HG02973 (cell line): ENCODE results near the gene ZNF428.
"Not testable (repeated sequence)": the region's sequence is repeated elsewhere in the genome, so short reads cannot be mapped to it uniquely, and the experiment has no call there.

Experiments used
- ATAC-seq: cut with Tn5 transposase; IDR thresholded peaks from one replicate; pipeline ENCODE4 v1.9.1; 2021; ENCODE audit warnings: moderate library complexity; ENCODE audit not compliant: unreplicated experiment

The ZNF428 gene

DNA sequence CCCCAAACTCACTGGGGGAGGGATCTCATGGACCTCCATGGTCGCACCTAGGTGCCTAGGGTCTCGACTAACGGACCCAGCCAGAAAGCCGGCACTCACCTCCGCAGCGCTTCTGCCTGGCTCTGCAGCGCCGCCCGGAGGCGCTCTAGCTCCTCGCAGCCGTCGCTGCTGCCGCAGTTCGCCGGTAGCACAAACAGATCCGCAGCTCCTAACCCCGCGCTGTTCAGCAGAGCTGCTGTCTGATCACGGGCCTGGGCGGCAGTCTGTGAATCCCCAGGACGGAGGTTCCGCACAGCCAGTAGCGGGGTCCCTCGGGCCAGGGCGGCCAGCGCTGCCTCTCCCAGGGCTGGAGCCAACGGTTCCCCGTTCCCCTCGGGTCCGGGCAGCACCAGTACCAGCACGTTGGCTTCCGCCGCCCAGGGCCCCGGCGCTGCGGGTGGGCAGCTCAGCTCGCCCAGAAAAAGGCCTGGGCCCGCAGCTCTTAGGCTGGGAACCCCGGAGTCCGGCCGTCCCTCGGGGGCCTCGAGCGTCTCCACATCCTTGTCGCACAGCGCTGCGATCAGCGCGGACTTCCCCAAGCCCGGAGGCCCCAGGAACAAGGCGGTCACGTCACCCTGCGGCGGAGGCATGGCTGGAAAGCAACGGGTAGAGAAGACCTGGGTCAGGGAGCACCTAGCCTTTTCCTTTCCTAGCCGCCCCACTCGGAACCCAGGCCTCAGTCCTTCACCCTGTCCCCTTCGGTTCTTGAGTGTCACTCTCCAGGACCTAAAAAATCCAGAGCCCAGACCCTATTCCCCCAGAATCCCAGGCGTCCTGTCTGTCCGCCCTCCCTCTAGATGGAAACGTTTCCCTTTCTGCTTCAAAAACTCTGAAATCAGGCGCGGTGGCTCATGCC lies 24.5 kb downstream of the ZNF428 start:
- peak; percentile 28 for ATAC-seq

DNA sequence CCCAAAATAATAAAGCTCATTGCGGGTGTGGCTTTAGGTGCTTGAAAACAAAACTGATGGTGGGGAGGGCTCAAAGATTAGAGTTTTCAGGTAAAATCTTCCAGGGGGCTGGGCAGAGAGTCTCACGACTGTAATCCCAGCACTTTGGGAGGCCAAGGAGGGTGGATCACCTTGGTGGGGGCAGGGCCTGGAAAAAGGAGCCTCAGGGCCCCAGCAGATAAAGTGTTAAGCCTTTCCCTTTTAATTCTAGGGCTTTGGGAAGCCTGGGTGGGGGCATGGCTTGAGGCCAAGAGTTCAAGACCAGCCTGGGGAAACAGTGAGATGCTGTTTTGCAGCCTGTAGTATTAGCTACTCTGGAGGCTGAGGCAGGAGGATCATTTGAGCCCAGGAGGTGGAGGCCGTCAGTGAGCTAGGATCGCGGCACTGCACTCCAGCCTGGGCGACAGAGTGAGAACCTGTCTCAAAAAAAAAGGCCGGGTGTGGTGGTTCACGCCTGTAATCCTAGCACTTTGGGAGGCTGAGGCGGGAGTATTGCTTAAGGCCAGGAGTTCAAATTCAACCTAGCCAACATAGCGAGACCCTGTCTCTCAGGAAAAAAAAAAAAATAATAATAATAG lies 25.2 kb downstream of the ZNF428 start:
- no peak for ATAC-seq

GRCh38 chr19:43592800-43593350 lies 26.6 kb downstream of the ZNF428 start:
- no peak for ATAC-seq

- no peak for ATAC-seq
Observed at GRCh38 chr19:43591904-43592772, 27.3 kb downstream of the ZNF428 start.

DNA sequence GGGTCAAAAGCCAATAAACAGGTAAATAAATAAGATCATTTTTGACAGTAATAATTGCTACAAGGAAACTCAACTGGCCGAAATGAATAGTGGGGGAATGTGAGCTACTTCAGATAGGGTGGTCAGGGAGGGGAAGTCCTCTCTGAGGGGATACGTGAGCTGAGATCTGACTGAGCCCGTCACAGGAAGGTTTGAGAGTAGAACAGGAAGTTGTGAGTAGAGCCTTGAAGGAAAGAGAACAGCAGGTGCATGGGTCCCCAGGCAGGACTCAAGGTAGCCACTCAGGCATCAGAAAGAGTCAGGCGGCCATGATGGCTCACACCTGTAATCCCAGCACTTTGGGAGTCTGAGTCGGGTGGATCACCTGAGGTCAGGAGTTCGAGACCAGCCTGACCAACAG lies 29.8 kb downstream of the ZNF428 start:
- ATAC-seq: no peak

GRCh38 chr19:43589277-43589676 lies 30.2 kb downstream of the ZNF428 start:
- ATAC-seq: no peak

DNA sequence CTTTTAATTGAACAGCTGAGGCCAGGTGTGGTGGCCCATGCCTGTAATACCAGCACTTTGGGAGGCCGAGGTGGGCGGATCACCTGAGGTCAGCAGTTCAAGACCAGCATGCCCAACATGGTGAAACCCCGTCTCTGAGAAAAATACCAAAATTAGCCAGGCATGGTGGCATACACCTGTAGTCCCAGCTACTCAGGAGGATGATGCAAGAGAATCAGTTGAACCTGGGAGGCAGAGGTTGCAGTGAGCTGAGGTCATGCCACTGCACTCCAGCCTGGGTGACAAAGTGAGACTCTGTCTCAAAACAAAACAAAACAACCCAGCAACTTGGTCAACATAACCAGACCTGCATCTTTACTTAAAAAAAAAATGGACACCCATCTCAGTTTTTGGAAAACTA lies 32.4 kb downstream of the ZNF428 start:
- ATAC-seq: not testable (repeated sequence)

GRCh38 chr19:43586346-43586745 lies 33.1 kb downstream of the ZNF428 start:
- ATAC-seq: no peak

DNA sequence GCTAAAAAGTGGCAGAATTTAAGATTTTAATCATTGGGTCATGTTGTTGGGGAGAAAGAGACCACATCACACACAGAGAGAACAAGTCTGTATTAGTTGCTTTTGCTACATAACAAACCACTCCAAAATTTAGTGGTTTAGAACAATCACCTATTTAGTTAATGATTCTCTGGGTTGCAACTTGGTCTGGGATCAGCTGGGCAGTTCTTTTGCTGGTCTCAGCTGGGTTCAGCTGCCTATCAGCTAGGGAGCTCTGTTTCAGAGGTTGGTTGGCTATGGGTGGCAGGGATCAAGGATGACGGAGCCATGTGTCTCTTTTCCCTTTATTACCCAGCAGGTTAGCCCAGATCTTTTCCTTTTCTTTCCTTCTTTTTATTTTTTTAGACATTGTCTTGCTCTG lies 34.9 kb downstream of the ZNF428 start:
- ATAC-seq: no peak

- no peak for ATAC-seq
Observed at GRCh38 chr19:43582495-43582894, 36.9 kb downstream of the ZNF428 start.

DNA sequence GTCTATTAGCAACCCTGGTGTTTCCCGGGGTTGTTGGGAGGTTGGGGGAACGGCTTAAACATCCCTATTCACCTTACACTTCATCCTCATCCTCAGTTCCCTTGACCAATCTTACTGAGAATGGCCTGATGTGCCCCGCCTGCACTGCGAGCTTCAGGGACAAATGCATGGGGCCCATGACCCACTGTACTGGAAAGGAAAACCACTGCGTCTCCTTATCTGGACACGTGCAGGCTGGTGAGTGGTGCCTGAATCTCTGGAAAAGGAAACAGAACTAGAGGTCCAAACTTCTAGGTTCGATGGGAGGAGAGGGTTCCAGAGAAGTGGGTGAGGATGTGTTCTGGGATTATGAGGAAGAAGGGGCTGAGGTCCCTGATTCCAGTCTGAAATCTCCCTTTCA lies 38.0 kb downstream of the ZNF428 start:
- ATAC-seq: no peak

DNA sequence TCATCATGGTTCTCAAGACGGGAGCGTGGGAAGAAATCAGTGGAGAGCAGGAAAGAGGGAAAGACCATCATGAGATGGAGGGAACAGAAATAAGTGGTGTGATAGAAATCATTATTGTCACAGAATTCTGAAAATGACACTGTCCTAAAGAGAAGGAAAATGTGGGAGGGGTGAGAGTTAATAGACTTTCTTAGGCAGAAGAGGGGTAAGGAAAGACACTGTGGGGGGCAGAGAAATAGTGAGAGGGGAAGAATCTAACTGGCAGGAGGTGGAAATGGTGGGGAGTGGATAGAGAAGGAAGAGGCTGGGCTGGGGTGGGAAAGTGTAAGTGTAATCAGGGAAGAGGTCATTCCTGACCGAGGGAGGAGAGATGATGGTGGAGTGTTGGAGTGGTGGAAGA lies 40.6 kb downstream of the ZNF428 start:
- ATAC-seq: no peak

- ATAC-seq: no peak
Observed at GRCh38 chr19:43575955-43576878, 43.2 kb downstream of the ZNF428 start.

GRCh38 chr19:43575156-43575950 lies 44.1 kb downstream of the ZNF428 start, which contains the start of the genes PINLYP and XRCC1:
PINLYP (plus strand) TSS chr19:43575801; CDS start chr19:43577192, 1,391 bp downstream.
XRCC1 (minus strand) TSS chr19:43575527; CDS start chr19:43575458, 69 bp downstream.
- peak; percentile 94 for ATAC-seq

DNA sequence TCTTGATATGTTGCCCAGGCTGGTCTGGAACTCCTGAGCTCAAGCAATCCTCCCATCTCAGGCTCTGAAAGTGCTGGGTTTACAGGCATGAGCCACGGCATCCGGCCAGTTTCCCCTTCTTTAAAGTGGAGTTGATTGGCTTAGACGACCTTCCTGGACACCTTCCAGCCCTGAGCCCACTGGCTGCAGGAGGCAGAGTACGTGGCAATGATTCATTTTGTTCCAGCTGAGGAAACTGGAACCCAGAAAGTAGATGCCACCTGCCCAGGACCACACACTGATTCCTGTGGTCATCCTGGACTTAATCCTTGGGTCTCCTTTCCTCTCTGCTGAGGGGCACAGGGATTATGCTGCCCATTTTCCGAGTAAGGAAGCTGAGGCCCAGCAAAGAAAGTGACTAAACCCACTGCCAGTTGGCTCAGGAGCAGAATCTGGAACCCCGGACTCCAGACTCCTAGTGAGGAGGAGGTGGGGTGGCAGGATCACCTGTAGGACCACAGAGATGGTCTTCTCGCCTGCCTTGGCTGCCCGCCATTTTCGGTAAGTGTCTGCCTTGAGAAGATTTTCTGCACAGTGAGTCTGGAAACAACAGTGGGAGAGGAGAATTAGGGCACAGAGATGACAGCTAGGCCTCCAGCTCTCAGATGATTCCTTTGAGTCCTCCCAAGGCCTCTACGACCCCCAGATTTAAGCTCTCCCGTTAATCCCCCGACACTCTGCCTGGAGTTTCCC lies 44.8 kb downstream of the ZNF428 start:
- no peak for ATAC-seq

DNA sequence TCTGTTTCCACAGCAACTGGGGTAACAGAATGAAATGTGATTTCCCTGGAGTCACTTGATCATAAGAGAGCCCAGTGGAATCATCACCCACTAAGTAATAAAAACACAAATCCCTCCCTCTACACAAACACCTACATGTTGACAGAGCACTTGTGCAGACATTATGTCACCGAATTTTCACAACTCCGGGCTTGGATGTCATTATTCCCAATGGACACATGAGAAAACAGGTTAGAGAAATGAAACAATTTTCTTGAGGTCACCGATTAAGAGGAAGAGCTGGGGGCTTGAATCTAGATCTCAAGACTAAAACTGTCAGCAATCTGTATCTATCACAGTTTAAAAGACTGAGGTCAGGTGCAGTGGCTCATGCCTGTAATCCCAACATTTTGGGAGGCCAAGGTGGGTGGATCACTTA lies 47.2 kb downstream of the ZNF428 start:
- no peak for ATAC-seq

- no peak for ATAC-seq
Observed at GRCh38 chr19:43570174-43570791, 49.1 kb downstream of the ZNF428 start.

GRCh38 chr19:43569657-43570056 lies 49.8 kb downstream of the ZNF428 start:
- no peak for ATAC-seq
